Uterus (tissue), 2 donors: ENCODE measurements around the gene KLB.
"Not testable (repeated sequence)": the region's sequence is repeated elsewhere in the genome, so short reads cannot be mapped to it uniquely, and the experiment has no call there.

Experiments
- POLR2A ChIP-seq, 2 donors: fragments of 450-650 bp; IDR thresholded peaks; one replicate each; pipeline ENCODE4 v1.6.1; 2016; ENCODE audit warnings: antibody characterized with exemption in 2 of 2, mild to moderate bottlenecking in 1 of 2, moderate library complexity in 1 of 2
- TF ChIP-seq, protein P1 (sequence below), 4 experiments: fragments of 200-600 bp in 2 of 4; fragments of 450-650 bp in 2 of 4; sonication (generic) in 2 of 4; IDR thresholded peaks; one replicate each; pipeline ENCODE4 v1.5.1; 2016 to 2019; ENCODE audit warnings: antibody characterized with exemption in 4 of 4, mild to moderate bottlenecking in 2 of 4, moderate library complexity in 1 of 4

DNA sequence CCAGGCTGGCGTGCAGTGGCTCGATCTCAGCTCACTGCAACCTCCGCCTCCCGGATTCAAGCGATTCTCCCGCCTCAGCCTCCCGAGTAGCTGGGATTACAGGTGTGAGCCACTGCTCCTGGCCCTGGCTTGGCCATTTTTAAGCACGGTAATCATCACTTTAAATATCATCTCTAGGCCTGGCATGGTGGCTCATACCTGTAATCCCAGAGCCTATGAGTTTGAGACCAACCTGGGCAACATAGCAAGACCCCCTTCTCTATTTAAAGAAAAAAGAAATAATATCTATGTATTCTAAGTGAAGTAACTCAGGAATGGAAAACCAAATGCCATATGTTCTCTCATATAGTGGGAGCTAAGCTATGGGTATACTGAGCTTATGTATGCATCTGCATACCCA lies 4.8 kb downstream of the KLB start:
- TF ChIP-seq, protein P1, sequence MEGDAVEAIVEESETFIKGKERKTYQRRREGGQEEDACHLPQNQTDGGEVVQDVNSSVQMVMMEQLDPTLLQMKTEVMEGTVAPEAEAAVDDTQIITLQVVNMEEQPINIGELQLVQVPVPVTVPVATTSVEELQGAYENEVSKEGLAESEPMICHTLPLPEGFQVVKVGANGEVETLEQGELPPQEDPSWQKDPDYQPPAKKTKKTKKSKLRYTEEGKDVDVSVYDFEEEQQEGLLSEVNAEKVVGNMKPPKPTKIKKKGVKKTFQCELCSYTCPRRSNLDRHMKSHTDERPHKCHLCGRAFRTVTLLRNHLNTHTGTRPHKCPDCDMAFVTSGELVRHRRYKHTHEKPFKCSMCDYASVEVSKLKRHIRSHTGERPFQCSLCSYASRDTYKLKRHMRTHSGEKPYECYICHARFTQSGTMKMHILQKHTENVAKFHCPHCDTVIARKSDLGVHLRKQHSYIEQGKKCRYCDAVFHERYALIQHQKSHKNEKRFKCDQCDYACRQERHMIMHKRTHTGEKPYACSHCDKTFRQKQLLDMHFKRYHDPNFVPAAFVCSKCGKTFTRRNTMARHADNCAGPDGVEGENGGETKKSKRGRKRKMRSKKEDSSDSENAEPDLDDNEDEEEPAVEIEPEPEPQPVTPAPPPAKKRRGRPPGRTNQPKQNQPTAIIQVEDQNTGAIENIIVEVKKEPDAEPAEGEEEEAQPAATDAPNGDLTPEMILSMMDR (IDR thresholded peaks at IDR 0.05), result not testable (repeated sequence)
- TF ChIP-seq POLR2A (IDR thresholded peaks at IDR 0.05), result not testable (repeated sequence)
